Measurements from ENCODE around the gene PCBP3.
"Not testable (repeated sequence)": the region's sequence is repeated elsewhere in the genome, so short reads cannot be mapped to it uniquely, and the experiment has no call there.

Gene PCBP3

DNA sequence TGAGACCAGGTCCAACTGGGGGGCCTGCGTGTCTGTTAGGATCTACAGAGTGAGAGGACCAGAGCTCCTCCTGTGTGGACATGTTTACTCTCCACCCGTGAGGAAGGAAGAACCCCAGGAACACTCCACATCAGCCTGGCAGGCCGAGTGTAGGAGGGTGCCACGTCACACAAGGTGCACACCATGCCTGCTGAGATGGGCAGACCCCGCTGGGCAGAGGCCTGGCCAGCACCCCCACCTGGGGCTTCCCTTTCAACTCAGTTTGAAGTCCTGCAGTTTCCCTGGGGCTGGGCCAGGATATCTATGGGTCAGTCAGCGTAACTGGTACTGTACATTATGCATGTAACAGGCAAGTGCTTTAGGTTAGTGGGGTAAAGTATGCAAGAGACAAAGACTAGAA lies 30.1 kb upstream of the PCBP3 start:
- DNase-seq (ENCODE audit: low read depth), result no peak

DNA sequence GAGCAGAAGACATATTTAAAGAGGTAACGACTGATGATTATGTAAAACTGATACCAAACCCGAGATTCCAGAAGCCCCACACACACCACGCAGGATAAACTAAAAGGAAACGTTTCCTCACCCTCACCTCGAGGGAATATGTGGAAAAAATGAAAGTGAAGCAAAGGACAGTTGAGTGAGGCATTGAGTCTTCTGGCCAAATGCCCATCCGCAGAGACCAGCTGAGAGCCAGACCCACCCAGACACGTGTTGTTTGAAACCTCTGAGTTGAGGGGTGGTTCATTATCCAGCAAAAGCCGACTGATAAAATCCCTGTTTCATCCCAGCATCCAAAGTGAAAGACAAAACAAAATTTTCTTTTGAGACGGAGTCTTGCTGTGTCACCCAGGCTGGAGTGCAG lies 29.6 kb upstream of the PCBP3 start:
- no peak for DNase-seq (ENCODE audit: low read depth)

DNA sequence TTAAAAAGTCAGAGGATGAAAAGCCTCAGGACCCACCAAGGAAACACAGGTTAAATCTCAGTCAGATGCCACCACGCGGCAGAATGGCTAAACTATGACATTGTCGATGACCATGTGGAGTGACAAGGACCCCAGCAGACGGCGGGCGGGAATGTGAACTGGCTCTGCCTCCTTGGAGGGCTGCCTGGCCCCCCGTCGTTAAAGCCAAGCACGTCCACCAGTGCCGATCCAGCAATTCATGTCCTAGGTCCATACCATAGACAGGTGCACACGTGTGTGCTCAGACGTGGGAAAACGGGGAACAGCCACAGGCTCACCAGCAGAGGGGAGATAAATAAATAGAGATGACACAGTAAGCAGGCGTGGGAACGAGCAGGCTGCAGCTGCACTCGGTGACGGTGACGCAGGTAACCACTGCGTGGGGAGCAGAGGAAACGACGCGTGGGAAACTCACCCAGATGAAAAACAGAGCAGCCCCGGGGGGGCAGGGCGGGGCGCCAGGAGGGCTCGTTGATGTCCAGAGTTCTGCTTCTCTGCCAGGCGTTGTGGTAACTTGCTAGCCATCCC lies 28.3 kb upstream of the PCBP3 start:
- DNase-seq (ENCODE audit: low read depth), result peak; percentile 80

DNA sequence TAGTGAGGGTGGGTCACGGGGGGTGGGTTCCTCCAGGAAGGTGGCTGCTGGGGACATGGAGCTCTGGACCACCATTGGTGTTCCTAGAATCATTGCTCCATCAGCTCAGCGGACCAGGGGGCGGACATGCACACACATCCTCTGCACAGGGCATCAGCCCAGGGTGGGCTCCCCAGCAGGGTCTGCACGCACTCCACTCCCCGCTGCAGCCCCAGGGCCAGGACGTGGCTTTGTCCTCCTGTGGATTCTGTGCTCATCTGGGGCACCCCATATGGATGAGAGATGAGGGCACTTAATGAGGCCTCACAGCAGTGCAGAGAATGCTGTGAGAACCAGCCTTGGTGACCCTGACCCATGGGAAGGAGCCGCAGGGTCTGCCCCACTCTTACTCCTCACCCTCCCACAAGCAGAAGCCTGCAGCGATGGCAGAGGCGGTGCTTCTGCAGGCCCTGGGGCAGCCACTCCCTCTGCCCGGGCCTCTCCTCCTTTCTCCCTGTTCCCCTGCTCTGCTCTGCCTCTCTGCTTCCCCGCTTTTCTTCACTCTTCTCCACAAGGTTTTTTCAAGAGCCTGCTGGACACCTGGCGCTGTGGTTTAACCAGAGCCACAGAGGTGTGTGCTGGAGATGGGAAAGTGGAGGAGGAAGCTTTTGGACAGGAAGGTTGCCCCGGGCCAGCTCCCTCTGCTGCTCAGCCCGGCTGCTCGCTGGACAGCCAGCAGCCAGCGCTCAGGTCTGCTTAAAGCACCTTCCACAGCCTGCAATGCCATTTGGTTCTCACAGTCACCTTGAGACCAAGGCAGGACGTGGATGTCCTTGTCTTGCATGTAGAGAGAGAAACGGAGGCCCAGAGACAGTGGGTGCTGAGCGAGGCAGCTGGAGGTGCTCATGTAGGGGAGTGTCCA lies 26.3 kb upstream of the PCBP3 start:
- DNase-seq (ENCODE audit: low read depth), result no peak

DNA sequence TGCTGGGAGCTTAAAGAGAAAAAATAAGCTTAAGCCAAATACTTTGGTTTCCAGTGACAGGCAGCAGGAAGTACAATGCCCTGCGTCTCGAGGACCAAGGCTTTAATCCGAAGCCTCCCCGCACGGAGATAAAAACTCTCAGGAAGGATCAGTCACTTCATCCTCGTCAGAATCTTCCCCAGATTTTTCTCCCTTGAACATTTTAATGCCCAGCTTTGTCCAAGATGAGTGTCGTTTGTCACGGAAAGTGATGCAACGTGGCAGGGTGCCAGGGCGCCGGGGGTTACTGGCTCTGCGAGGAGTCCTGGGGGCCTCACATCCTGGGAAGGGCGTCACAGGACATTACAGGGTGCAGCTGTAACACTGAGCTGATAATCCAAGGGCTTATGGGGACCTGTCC lies 25.2 kb upstream of the PCBP3 start:
- DNase-seq (ENCODE audit: low read depth), result no peak

DNA sequence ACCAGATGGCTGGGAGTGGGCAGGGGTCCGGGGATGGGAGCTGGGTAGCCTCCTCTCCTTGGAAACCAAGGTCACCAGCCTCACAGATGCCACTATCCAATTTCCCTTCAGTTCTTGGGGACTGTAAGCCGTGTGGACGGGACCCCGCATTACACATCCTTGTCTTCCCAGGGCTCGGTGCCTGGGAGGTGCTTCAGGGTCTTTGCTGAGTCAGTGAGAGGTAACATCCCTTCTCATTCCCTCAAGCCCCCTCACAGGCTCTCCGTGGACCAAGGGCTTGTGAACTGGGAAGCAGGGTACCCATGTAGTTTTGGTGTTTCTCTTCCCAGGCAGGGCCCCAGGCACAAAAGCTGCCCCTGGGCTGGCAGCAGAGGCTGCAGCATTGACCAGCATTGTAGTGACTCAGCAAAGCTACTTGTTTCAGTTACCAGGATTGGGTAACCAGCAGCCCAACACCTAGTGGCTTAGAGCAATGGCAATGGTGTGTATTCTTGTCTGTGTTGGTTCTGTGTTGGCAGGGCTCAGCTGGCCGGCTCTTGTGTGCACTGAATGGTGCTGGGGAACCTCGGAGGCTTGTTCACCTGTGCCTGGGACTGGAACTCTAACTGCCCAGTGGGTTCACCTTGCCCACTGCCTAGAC lies 24.6 kb upstream of the PCBP3 start:
- no peak for DNase-seq (ENCODE audit: low read depth)

DNA sequence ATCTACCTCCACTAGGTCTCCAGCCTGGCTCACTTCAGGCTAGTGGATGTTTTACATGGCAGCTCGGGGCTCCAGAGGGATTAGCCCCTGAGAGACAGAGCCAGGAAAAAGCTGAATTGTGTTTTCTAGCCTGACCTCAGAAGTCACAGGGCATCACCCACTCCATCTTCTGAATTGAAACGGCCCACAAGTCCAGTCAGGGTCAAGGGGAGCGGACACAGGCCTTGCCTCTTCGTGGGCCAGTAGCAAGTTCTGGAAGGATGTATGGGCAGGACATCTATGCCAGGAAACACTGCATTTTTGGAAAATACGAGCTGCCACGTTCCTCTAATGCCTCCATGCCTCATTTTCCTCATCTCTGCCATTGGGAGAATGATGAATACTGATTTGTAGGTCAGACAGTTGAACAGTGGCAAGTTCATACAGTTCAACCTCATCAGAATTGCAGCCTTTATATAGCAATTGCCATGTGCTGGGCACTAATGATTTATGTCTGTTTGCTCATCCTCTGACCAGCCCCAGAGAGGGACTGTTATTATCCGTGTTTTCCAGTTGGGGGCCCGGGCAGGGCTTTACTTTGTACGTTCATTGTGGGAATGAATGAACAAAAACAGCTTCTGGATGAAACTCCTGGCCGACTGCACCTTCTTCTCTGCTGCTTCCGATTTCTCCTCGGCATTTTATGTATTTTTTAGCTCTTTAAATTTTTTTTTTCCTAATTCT lies 23.2 kb upstream of the PCBP3 start:
- no peak for DNase-seq (ENCODE audit: low read depth)

DNA sequence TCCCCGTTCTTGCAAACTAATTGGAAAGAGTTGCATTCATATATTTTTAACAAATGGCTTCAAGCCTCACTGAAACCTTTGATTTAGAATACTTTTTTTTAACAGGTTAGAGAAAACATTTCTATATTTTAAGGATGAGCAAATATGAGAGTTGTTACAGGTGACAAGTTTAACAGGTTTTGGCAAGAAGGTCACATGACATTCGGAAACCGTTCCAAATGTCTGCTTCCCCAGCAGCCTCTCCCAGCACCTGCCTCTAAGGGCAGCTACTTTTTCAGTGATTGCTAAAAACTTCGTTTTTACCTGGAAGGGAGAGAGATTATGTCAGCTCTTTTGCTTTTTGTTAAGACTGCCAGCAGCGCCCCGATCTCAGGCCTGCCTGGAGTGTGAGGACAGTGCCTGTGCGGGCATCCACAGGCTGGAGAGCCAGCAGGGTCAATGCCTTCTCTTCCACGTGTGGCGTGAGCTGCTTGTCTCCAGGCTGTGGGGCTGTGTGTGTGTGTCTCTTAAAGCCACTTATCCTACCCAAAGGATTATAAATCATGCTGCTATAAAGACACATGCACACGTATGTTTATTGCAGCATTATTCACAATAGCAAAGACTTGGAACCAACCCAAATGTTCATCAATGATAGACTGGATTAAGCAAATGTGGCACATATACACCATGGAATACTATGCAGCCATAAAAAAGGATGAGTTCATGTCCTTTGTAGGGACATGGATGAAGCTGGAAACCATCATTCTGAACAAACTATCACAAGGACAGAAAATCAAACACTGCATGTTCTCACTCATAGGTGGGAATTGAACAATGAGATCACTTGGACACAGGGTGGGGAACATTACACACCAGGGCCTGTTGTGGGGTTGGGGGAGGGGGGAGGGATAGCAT lies 21.8 kb upstream of the PCBP3 start:
- not testable (repeated sequence) for DNase-seq (ENCODE audit: low read depth)

DNA sequence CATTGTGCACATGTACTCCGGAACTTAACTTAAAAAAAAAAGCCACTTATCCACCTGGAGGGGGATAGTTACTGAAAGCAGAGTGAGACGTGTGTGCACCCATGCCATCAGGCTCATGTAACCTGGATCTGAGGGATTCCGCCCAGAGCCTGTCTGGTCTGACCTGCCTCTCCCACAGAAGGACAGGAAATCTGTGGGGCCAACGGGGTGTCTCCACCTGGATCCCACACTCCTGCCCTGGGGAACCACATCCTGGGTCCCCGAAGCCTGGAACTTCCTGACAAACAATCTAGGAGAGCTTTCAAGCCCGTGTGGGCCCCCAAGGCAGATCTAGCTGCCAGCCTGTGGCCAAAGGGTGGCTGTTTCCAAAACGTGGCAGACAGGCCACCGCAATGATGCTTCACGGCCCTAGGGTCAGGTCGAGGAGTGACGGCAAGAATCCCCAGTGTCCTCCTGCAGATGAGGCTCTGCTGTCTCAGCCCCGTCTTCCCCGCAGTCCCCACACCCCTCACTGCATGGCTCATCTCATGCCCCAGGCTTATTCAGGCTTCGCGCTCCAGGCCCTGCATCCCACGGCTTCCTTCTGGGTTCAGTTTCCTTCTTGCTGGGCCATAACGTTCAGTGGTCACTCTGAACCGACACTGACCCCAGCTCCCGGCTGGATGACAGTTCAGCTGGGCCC lies 21.0 kb upstream of the PCBP3 start:
- no peak for DNase-seq (ENCODE audit: low read depth)

DNA sequence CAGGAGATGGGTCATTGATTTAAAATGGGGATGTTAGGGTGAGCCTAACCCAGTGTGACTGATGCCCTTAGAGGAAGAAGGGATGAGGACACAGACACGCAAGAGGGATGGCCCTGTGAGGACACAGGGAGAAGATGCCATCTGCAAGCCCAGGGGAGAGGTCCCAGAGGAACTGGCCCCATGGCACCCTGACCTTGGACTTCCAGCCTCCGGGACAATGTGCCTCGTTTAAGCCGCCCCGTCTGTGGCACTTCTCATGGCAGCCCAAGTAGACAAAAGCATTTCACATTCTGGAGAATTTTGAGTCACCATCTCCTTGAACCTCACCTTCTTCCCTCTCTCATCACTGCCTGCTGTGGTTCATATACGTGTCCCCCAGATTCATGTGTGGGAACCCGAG lies 20.1 kb upstream of the PCBP3 start:
- DNase-seq (ENCODE audit: low read depth), result no peak

DNA sequence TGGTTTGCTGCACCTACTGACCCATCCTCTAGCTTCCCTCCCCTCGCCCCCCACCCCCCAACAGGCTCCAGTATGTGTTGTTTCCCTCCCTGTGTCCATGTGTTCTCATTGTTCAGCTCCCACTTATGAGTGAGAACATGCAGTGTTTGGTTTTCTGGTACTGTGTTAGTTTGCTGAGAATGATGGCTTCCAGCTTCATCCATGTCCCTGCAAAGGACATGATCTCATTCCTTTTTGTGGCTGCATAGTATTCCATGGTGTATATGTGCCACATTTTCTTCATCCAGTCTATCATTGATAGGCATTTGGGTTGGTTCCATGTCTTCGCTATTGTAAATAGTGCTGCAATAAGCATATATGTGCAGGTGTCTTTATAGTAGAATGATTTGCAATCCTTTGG lies 17.4 kb upstream of the PCBP3 start:
- DNase-seq (ENCODE audit: low read depth), result not testable (repeated sequence)

DNA sequence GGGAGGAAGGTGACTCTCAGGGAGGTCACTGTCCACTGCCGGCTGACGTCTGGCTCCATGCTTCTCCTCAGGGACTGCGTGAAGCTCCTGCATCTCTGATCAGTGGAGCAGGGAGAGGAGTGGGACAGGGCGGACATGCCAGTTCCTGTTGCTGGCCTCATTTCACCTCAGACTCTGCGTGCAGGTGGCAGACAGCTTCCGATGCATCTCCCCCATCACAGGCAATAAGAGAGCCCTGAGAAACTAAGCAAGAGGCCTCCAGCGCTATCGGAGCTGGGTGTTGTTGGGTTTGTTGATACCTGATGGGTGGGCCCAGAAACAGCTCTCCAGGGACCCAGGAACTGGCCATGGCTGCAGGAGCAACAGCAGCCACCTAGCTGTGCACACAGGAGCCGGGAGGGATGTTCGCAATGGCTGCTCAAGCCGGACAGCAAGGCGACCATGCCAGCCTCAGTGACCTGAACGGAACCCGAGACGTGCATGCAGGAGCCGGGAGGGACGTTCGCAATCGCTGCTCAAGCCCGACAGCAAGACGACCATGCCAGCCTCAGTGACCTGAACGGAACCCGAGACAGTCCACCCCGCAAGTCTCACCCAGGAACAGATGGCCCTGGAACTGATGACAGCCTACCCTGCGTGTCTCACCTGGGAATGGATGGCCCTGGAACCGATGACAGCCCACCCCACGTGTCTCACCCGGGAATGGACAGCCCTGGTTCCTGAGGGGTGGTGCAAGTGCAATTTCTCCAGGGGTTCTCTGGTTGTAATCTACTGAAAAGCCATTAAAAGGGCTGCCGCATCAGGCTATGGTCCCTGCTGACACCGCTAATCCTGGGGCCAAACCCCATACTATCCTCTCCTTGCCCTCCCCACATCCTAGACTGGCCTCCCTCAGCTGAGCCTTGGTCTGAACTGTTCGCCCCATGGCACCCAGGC lies 14.2 kb upstream of the PCBP3 start:
- no peak for DNase-seq (ENCODE audit: low read depth)

DNA sequence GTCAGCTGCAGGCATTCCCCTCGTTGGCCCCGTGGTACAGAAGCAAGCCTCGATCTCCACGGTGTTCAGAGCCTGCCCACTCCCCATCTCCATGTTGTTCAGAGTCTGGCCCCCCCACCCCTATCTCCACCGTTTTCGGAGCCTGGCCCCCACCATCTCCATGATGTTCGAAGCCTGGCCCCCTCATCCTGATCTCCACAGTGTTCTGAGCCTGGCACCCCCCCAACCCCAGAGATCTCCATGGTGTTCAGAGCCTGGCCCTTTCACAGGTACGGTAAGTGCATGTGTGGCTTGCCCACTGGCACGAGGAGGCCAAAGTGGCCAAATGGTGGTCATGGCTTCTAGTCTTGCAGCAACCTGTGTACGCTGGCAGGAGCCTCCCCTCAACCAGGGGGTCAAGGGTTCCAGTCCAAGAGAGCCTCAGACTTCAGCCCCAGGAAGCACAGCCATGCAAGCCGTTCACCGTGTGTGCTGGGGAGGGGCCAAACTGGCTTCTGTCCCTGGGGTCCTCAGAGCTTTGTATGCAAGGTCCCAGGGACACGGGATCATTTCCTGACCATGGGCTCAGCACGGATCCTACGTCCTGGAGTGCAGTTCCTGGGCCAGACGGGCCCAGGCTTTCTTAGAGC lies 13.3 kb upstream of the PCBP3 start:
- DNase-seq (ENCODE audit: low read depth), result no peak

DNA sequence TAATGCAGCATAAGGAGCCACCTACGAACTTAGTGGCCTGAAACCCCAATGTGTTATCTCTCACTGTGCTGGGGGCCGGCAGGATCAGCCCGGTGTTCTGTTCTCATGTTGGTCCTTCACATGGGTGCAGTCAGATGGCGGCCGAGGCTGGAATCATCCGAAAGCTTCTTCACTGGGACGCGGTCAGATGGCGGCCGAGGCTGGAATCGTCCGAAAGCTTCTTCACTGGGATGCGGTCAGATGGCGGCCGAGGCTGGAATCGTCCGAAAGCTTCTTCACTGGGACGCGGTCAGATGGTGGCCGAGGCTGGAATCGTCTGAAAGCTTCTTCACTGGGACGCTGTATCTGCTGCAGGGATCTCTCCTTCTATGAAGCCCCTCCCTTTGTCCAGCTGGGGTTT lies 12.6 kb upstream of the PCBP3 start:
- DNase-seq (ENCODE audit: low read depth), result no peak

DNA sequence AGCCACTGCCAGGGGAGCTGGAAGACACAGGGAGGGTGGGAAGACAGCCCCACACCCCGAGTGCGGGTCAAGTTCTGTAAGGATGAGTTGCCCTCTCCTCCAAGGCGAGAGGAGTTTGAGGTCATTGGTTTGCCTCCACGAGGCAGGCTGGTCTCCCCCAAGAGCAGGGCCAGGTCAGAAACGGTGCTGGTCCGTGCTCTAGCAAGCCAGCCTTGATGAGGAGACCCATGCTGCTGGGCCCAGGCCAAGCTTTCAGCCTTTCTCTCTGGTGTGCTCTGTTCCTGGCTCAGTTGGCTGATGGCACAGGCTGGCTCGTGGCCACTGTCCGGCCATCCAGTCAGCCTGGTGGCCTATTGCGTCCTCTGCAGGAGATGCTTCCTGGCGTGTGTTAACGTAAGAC lies 12.0 kb upstream of the PCBP3 start:
- DNase-seq (ENCODE audit: low read depth), result no peak

DNA sequence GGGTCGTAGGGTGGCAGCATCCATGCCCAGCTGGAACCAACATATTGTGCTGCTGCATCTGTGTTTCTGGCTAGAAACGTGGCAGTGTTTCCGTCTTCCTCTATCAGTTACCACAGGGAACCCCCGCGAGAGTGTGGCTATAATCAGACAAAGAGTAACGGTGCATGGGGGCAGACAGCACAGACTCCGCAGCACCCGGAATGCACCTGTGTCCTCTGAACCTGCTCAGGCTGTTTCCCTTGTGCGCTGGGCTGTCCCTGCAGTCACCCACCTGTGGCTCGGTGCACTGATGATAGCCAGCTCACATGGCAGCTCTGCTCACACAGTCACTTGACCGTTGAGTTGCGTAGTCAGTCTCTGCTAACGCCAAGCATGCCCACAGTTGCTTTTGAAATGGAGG lies 11.4 kb upstream of the PCBP3 start:
- DNase-seq (ENCODE audit: low read depth), result no peak

DNA sequence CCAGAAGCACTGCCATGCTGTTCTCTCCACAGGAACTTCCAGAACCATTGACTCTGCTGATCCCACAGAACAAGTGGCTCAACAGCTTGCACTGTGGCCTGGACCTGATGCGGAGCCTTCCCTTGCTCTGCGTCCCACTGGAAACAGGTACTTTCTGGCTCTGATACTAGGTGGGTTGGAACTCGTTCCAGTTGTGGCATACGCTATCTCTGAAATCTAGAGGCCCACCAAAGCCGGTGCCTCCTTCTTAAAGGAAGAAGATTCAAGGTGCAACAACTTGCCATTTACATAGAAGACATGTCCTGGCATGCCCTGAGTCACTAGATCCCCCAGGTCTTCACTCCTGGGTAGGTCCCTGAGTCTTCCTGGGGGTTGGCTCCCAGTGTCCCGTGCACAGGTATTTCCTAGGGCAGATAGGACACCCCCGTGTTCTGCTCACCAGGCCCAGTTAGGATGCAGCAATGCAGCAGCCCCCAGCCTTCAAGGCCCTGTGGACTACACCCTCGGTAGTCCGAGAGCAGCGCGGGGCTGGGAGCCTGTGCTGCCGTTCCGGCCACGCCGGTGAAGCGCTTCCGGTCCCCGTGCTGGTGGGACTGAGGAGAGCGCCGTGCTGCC lies 10.8 kb upstream of the PCBP3 start:
- no peak for DNase-seq (ENCODE audit: low read depth)

DNA sequence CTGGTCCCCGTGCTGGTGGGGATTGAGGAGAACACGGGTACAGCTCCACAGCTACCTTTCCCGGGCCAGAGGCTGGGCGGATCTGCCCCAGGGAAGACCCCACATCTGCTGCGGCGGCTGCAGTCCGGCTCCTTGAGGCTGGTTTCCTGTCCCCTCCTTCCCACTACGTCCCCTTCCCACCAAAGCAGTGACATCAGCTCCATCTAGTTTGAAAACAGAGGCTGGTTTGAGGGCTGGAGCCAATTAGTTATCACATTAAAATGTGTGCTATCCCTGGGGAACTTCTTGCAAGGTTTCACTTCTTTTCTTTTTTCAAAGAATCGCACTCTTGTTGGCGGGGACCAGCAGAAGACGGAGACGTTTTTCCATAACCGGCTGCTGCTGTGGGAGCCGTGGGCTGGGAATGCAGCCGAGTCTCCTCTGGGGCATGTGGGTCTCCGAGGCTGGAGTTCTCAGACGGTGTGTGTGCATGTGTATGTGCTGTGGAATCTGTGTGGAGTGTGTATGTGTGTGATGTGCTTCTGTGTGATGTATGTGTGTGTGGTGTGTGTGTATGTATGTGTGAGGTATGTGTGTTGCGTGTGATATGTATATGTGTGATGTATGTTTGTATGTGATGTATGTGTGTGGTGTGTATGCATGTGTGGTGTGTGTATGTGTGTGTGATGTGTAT lies 8.9 kb upstream of the PCBP3 start:
- DNase-seq (ENCODE audit: low read depth), result no peak
